Kidney tubule cell (primary cell): ENCODE results near the gene NCKAP5.
A peak's percentile ranks its signal among the peaks of the same experiment; 100 is the strongest.

ENCODE experiments used
- DNase-seq: peaks from one replicate; pipeline ENCODE4 v3.0.0-alpha.2; 2018; ENCODE audit warnings: low spot score

The NCKAP5 gene

DNA sequence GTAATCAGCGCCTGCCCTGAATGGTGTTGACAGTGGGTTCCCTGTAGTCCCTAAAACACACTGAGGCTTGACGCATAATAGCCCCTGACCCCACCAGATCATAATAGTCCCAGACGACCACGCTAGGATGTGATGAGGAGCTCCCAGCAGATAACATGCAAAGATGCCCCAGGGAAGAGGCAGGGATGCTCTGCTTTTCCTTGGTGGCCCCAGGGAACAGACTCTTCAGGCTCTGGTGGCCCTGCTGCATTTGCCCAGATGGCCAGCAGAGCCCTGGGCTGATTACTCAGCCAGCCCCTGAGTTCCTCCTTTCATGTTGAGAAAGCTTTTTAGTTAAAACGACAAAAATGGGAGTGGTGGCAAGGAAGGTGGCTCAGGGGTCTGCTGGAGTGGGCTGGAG lies 5.9 kb upstream of the NCKAP5 start:
- no peak for DNase-seq

DNA sequence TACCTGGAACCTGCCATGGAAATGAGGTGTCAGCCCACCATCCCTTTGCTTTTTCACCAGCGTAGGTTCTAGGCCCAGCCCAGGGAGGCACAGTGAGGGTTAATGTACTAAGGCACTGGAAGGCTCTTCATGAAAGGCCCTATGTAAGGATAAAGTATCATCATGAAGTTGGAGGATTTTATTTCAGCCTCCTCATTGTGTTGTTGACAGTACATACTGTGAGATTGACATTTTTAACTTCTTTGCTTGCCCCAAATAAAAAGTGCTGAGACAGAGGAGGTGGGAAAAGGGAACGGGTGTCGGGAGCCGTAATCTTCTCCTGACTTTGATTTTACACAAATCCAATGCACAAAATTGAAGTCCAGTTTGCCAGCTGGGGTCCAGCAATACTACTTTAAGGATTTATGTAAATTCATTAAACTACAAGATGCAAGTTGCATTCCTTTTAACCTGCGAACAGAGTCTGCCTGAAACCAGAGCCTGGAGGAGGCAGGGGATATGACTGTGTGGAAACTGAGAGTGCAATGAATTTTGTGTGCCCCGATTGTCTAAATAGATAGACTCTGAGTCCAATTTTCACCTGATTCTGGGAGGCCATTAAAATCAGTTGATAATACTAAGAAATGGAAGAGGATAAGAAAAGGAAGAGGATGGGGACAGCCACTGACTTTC lies 5.4 kb upstream of the NCKAP5 start:
- no peak for DNase-seq

DNA sequence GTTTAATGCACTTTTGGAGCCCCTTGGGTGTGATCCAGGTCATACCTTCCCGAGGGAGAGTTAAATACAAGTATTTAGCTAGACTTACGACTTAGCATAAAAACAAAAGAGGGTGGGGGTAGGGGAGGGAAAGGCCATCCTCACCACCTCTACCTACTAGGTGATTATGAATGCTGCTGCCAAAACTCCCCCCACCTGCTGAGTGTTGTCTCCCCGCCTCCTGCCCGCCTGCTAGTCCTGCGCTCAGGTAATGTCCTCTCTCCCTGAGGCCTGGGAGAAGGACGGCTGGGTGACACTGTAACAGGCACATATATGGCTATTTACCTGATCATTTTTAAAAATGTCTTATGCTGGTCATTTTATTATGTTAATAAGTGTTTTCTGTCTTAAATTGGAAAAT lies 3.0 kb upstream of the NCKAP5 start:
- DNase-seq, result no peak

DNA sequence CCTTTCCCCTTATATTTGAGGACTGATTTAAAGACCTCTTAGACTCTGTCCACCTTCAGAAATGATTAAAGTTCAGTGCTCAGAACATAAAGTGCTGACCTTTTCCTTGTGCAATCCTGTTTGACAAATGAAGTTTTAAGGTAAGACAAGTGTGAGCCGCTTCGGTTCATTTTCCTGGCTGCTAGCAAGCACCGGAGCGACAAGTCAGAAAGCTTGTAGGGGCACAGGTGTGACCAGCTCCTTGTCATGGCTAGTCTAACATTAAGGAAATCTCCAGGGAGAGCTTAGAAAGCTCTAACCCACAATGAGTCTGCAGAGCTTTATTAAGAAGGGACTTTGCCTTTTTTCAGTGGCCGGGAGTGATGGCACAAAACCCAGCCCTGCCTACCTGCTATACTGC lies 2.3 kb upstream of the NCKAP5 start:
- peak; percentile 47 for DNase-seq

GRCh38 chr2:133569286-133569830 lies 1.1 kb upstream of the NCKAP5 start:
- no peak for DNase-seq

DNA sequence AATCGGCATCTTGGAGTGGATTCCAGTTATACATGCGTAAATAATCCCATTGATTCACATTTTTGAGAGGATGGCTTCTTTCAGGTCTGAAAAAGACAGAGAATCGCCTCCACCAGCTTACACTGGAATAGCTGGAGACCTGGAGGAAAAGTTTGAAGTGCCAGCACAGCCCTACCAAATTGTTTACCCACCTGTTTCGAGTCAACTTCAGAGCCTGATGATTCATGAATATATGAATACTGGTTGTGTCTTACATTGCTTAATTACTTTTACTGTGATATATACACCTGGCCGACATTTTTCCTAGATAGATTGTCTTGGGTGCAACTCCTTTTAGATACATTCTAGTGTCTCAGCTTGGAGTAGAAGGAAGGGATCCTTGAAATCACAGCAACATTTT lies 335 bp upstream of the NCKAP5 start:
- DNase-seq, result peak; percentile 12

DNA sequence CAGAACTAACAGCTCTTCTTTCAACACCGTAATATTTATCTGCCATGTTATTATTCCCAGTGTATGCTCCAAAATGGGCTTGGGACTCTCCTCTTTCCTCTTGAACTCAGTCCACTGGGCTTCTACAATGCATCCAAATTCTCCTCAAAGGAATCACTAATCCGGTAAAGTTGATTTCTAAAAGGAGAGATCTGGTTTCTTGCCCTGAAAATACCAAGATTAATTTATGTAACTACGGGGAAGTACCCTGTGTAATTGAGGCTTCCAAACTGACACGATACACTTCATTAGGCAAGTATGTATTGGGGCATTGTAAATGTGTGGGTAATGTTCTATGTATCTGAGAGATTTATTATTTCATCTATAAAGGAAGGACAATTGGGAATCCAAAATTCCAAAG lies 5.7 kb downstream of the NCKAP5 start:
- peak; percentile 7 for DNase-seq

DNA sequence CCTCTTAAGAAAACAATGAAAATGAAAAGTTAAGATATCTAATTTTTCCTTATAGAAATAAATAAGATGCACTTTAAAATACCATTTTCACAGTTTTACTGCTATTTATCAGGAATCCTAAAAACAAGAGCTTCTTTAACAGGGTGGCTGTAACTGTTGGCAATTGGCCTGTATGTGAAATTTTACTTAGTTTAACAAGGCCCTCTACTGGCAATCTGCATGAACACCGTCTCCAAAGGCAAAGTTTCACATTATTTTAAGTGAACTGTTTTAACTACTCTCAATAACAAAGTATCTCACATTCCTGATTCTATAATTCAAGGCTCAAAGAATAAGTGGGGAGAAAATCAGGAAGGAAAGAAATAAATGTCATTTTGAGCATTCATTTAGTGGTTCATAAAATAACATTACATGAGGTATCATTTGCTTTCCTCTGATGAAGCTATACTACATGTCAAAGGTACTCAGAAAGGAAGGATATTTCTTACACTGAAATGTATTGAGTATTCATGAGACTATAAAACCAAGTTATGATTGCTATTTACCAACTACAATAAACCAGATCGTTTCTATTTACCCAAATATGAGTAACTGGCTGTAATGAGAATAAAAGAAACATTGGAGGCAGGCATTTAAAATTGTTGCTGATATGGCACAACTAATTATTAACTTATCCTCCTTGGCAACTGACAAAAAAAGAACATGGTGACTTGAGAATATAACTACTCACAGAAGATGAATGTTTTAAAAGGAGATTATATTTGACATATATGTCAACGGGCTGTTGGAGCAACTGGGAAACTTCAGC lies 7.0 kb downstream of the NCKAP5 start:
- peak; percentile 65 for DNase-seq

DNA sequence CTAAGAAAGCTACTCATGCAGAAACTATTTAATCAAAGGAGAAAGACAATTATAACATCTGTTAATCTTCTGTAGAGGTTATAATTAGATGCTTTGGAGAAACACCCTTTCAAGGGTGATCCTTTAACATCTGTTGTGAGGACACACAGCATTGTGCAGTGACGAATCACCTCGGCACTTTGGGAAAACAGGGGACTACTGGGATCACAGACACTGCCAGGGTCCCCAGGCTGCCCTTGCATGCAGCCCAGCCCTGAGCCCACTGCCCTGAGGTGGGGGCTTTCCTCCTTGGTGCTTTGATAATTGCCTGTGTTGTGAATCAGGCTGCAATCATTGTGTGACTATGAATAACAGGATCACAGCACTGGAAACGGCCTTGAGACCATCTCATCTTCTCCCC lies 10.6 kb downstream of the NCKAP5 start:
- DNase-seq, result no peak

GRCh38 chr2:133553838-133554408 lies 14.3 kb downstream of the NCKAP5 start:
- DNase-seq, result no peak

- no peak for DNase-seq
These were observed 15.0 kb downstream of the NCKAP5 start for GRCh38 chr2:133553251-133553650.

- no peak for DNase-seq
These were observed 15.4 kb downstream of the NCKAP5 start for GRCh38 chr2:133552821-133553220.

GRCh38 chr2:133541797-133542196 lies 26.5 kb downstream of the NCKAP5 start:
- no peak for DNase-seq

DNA sequence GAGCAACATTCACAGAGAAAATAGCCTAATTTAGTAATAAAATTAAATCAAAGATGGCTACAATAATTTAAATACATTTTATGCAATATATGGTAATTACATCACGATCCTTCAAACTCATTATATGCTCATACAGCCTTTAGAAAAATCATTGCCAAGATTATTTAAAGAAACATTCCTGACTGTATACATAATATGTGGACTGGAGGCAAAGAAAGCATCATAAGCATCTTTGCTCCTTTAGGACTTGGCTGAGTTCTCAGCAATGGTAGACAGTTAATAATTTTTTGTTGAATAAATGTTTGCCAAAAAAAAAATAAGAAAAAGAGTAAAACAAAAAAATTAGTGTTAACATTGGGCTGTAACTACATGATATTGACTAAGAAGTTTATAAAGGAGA lies 26.9 kb downstream of the NCKAP5 start:
- no peak for DNase-seq

- DNase-seq, result peak; percentile 26
These were observed 35.3 kb downstream of the NCKAP5 start for GRCh38 chr2:133532919-133533318.

DNA sequence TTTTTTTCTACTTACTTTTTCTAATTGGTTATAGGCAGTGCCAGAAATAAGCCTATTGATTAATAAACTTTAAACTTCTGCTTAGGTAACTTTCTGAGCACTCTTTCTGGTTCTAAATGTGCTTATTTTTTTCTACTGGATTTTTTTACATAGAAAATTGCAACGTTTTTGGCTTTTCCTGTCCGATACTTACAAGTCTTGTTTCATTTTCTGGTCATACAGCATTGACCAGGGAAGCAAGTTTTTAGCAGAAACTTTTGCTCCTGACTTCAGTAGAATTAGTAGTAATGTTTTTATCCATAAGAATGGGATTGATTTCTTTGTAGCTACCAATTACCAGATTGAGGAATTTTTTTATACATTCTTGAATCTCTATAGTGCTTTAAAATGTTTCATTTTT lies 36.9 kb downstream of the NCKAP5 start:
- DNase-seq, result no peak

DNA sequence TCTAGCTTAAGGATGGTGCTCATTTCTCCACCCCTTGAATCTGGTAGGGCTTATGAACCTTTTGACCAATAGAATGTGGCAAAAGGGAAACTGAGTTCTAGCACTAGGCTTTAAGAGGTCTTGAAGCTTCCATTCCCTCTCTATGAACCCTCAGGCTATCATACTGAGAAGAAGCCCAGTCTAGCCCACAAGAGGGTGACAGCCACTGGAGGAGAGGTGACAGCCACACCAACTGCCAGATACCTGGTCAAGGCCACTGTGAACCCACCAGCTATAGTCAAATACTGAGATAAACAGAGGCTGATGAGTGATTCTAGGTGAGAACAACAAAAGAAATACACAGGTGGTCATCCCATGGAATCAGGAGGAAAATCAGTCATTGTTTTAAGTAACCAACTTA lies 37.6 kb downstream of the NCKAP5 start:
- no peak for DNase-seq

DNA sequence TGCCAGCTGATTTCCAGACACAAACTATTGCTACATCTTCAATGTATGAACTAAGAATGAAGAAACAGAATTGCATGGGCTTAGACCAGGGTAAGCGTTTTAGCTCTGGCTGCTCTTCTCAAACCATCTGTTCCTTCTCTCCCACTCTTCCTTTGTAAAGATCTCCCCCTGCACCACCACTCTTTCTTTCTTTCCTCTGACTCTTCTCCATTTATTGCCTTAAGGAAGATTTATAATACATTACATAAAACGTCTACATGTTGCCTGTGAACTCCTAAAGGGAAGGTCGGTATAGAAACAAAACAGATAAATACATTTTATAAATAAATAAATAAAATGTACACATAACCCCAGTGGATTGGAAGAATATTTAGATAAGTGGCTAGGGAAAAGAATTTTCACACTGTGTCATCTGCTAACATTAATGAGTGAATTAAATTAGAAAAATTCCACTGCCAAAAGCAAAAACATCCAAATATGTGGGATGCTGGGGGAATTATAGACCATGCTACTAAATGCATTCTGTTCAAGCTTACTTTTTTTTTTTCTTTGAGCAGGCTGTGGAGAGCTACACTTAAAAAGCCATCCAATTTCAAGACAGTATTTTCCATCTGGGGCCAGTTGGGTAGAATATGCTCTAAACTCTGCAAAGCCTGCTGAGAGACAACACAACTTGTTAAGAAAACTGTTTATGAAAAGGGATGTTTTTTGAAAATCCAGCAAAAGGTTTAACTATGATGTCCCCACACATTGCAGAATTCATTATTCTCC lies 41.5 kb downstream of the NCKAP5 start:
- DNase-seq, result no peak

DNA sequence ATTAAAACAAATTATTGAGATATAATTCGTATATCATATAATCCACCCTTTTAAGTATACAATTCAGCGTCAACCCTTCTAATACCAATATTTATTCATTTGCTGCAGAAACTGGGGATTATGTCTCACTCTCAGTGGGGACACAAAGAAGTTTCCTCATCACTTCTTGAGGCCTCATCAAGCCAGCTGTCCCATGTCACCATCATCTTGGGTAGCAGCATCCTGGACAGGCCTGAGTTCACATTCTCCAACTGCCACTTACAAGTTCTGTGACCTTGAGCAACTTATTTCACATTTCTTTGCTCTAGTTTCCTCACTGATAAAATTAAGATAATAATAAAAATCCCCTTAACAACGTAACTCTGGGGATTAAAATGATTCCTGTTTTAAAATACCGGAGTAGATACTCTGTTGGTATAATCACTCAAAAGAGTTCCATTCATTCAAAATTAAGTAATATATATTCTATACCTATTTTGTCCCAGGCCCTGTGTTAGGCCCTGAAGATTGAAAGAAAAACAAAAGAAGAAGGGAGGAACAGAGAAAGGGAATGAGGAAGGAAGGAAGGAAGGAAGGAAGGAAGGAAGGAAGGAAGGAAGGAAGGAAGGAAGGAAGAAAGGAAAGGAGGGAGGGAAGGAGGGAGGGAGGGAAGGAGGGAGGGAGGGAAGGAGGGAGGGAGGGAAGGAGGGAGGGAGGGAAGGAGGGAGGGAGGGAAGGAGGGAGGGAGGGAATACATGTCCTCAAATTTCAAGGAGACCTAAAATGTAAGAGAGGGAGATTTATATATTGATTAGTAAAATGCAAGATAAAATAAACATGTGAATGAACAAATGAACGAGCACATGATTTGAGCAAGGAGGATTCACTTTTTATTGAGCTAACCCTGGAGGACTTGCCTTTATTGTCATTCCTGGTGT lies 42.4 kb downstream of the NCKAP5 start:
- no peak for DNase-seq

GRCh38 chr2:133525090-133525489 lies 43.2 kb downstream of the NCKAP5 start:
- no peak for DNase-seq

- no peak for DNase-seq
These were observed 44.9 kb downstream of the NCKAP5 start for GRCh38 chr2:133523406-133523805.
